SJCRH30 (cell line): Measurements from ENCODE around the gene DNAJB2. TPM values are rescaled to one million over a fixed set of nuclear protein-coding genes. Genes with fewer than 3 reads are reported as not detected.

Experiments used
- DNase-seq, 2 experiments: peaks; one replicate each; pipeline ENCODE4 v3.0.0-alpha.2; 2015 to 2020
- H3K27ac ChIP-seq: fragments of 250-450 bp; sonication (Bioruptor Pico); 2 replicates; pipeline ENCODE4 v1.5.1; 2020; ENCODE audit warnings: mild to moderate bottlenecking, moderate library complexity
- H3K27me3 ChIP-seq: fragments of 250-450 bp; sonication (Bioruptor Pico); 2 replicates; pipeline ENCODE4 v1.5.1; 2020; ENCODE audit warnings: mild to moderate bottlenecking, moderate library complexity
- H3K36me3 ChIP-seq: fragments of 250-450 bp; sonication (Bioruptor Pico); 2 replicates; pipeline ENCODE4 v1.5.1; 2020; ENCODE audit warnings: mild to moderate bottlenecking, moderate library complexity
- H3K4me1 ChIP-seq: fragments of 250-450 bp; sonication (Bioruptor Pico); 2 replicates; pipeline ENCODE4 v1.5.1; 2020; ENCODE audit warnings: mild to moderate bottlenecking, moderate library complexity
- H3K4me3 ChIP-seq: fragments of 250-450 bp; sonication (Bioruptor Pico); 2 replicates; pipeline ENCODE4 v1.5.1; 2020; ENCODE audit warnings: mild to moderate bottlenecking, moderate library complexity
- H3K9me3 ChIP-seq: fragments of 250-450 bp; sonication (Bioruptor Pico); replicated peaks from 2 replicates; pipeline ENCODE4 v1.5.1; 2020; ENCODE audit warnings: mild to moderate bottlenecking, moderate library complexity
- total RNA-seq: library from RNA; depleted of rRNA; stranded (reverse); fragments of >200 nt; shearing (Covaris generic); gene quantifications from 2 replicates; pipeline ENCODE4 v1.2.3, GENCODE V29; 2014; rRNA removed

Gene DNAJB2
- 16.8 and 19.4 TPM in 2 replicates for total RNA-seq

DNA sequence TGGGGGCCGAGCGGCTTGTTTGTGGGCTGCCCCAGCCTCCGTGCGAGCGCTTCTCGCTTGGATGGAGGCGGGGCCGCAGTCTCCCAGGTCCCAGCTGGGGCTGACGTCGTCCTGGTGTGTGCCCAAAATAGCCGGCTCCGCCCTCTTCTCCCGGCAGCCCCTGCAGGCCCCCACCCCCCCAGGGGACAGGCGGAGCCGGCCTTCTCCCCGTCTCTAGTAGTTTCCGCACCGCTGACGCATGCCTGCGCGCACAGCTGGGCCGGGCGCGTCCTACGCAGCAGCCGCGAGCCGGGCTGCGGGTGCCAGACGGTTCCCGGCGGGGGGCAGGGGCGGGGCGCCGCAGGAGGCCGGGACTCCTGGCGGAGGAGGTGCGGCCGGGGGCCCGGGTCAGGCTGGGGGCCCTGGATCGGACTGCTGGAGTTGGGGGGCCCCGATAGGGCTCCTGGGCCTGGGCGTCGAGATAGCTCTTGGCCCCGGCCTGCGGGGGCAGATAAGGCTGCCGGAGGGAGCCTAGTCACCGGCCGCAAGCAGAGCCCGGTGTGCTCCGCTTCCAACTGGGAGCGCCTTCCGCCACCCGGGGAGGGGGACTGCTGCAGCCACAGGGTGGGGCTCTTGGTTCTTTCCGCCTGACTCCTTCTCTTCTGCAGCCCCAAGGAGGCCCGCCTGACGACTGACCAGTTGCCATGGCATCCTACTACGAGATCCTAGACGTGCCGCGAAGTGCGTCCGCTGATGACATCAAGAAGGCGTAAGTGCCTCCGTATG, at the start of gene DNAJB2:
DNAJB2 (plus strand) TSS at position 216 of the 765 bp plus-strand sequence; CDS start at position 684, 468 bp downstream.
- H3K27me3 ChIP-seq, result no peaks in the 10 kb centered on the region
- no peaks in the 10 kb centered on the region for H3K9me3 ChIP-seq
- peaks cover 15% of the 10 kb centered on the region for H3K4me1 ChIP-seq
- peak within 1 kb of the TSS; percentile 42; the same call in 1 of the 2 replicates for H3K27ac ChIP-seq
- peak; percentile 97 to 98 for DNase-seq
- H3K4me3 ChIP-seq, result peak within 1 kb of the TSS; percentile 68
- no peaks in the 10 kb centered on the region for H3K36me3 ChIP-seq

DNA sequence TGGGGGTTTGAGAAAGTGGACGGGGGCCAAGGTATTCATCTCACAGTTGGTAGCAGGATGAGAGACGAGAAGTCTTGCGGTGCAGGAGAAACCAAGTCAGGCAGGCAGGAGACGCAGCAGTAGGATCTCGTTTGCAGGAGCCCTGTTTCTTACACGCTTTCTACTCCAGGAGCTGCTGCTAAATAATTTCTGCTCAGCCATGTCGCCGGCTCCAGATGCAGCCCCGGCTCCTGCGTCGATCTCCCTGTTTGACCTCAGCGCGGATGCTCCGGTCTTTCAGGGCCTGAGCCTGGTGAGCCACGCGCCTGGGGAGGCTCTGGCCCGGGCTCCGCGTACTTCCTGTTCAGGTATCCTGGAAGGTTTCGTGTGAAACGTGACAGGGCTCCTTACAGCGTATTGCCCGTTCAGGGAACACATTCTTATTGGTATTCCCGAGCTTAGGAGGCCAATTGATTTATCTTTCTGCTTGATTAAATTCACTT, 49.1 kb upstream of the DNAJB2 start:
- Histone ChIP-seq H3K4me1 (peaks cover 4% of the 10 kb centered on the region; the same call in 1 of the 2 replicates), H3K9me3 (no peaks in the 10 kb centered on the region), H3K36me3 (no peaks in the 10 kb centered on the region; the same call in none of the 2 replicates), H3K27me3 (no peaks in the 10 kb centered on the region), H3K27ac (peak overlapping the region; percentile 29), H3K4me3 (peak overlapping the region; percentile 76)
- peak; percentile 45 to 55 for DNase-seq

GRCh38 chr2:219234331-219234730, 44.8 kb upstream of the DNAJB2 start:
- H3K36me3 ChIP-seq, result peaks cover 9% of the 10 kb centered on the region
- no peak overlapping the region for H3K27ac ChIP-seq
- no peaks in the 10 kb centered on the region for H3K9me3 ChIP-seq
- no peak overlapping the region for H3K4me3 ChIP-seq
- DNase-seq, result no peak
- H3K27me3 ChIP-seq, result no peaks in the 10 kb centered on the region
- H3K4me1 ChIP-seq, result no peaks in the 10 kb centered on the region

DNA sequence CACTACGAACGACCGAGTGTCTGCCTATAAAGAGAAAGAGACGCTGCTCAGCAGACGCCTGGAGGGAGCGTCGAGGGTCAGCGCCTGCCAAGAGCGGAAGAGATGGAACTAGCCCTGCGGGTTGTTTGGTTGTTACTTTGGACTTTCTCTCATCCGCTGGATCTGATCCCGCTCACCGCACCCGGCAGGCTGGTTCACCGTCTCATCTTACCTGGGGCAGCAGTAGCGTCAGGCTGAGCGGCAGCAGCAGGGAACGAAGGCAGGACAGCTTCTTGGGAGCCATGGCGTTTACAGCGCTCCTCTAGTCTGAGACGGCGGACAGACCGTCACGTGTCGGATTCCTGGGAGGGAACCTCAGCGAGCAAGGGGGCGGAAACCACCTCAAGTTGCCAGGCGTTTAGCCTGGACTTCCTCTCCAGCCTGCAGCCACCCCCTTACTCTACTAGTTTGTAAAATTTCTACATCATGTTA, 35.8 kb upstream of the DNAJB2 start:
- peaks cover 3% of the 10 kb centered on the region; the same call in 1 of the 2 replicates for H3K4me1 ChIP-seq
- no peak overlapping the region for H3K4me3 ChIP-seq
- H3K27me3 ChIP-seq, result no peaks in the 10 kb centered on the region
- DNase-seq, result no peak
- H3K9me3 ChIP-seq, result no peaks in the 10 kb centered on the region
- no peak overlapping the region for H3K27ac ChIP-seq
- H3K36me3 ChIP-seq, result no peaks in the 10 kb centered on the region

DNA sequence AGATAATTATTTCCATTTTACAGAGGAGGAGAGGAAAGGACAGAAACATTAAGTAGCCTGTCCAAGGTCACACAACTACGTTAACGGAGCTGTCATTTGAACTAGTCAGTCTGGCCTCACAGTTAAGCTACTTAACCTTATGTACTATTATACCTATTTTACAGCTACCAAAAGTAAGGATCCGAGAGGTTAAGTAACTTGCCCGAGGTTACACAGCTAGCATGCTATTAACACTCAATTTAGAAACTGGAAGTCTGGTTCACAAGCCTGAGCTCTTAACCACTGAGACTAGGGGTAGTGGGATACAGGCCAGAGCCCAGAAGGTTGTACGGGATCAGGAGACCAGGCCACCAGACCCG, 34.4 kb upstream of the DNAJB2 start:
- no peaks in the 10 kb centered on the region for H3K9me3 ChIP-seq
- no peak for DNase-seq
- peaks cover 13% of the 10 kb centered on the region for H3K4me1 ChIP-seq
- H3K27ac ChIP-seq, result peak overlapping the region; percentile 78; the same call in 1 of the 2 replicates
- peak overlapping the region; percentile 94 for H3K4me3 ChIP-seq
- no peaks in the 10 kb centered on the region for H3K36me3 ChIP-seq
- no peaks in the 10 kb centered on the region for H3K27me3 ChIP-seq

DNA sequence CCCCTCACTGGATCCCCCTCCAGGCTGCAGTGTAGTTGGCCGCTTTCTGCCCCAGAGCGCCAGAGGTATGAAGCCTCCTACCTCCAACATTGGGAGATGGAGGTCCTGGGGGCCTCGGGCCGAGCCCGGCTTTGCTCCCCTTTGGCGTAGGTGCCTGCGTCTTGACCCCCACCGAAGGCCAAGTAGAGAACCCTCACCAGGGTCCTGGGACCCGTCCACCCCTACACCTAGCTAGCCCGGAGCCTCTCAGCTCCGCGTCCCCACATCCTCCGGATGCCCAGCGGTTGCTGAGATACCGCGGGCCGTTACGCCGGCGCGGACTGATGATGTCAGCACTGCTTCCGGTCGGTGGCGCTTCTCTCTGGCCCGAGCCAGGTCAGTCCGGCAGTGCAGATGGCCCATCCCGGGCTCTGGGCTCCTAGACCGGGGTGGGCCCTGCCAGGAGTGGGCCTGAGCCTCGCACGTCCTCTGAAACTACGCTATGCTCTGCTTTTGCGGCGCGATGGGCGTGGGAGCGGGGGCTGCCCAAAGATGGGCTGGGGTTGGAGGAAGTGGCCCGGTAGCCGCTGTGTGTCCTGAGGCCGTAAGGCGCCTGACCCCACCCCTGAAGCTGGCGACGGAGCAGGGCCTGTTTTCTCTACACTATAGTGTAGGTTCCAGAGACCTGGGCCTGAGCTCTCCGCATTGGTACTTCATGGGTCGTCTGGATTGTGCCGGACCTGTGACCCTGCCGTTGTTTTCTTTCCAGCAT, 33.8 kb upstream of the DNAJB2 start, which contains the start of the genes GLB1L and STK16:
GLB1L (minus strand) TSS at position 297 of the 751 bp plus-strand sequence. CDS start 1,871 bp downstream, outside the sequence.
STK16 (plus strand) TSS at position 332 of the 751 bp plus-strand sequence. CDS start 521 bp downstream, outside the sequence.
- Histone ChIP-seq H3K4me3 (peak within 1 kb of the TSS; percentile 94), H3K36me3 (no peaks in the 10 kb centered on the region; the same call in none of the 2 replicates), H3K27me3 (no peaks in the 10 kb centered on the region), H3K9me3 (no peaks in the 10 kb centered on the region), H3K27ac (peak within 1 kb of the TSS; percentile 78), H3K4me1 (peaks cover 18% of the 10 kb centered on the region)
- peak; percentile 88 to 92 for DNase-seq

- Histone ChIP-seq H3K9me3 (no peaks in the 10 kb centered on the region), H3K4me1 (peaks cover 20% of the 10 kb centered on the region), H3K4me3 (peak overlapping the region; percentile 94), H3K27me3 (no peaks in the 10 kb centered on the region), H3K27ac (peak overlapping the region; percentile 78), H3K36me3 (no peaks in the 10 kb centered on the region; the same call in none of the 2 replicates)
- no peak for DNase-seq
Measured at GRCh38 chr2:219245899-219246230, 33.3 kb upstream of the DNAJB2 start.

DNA sequence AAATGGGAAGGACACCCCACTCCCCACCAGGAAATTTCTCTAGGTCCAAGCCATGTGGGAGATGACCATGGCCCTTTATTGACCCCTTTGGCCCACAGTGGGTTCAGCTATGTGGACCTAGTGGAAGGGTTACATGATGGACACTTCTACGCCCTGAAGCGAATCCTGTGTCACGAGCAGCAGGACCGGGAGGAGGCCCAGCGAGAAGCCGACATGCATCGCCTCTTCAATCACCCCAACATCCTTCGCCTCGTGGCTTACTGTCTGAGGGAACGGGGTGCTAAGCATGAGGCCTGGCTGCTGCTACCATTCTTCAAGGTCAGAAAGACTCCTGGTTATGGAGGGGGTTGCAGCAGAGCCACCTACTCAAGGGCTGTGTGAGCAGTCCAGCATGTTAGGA, 32.6 kb upstream of the DNAJB2 start:
- H3K9me3 ChIP-seq, result no peaks in the 10 kb centered on the region
- no peak overlapping the region for H3K4me3 ChIP-seq
- DNase-seq, result no peak
- peaks cover 3% of the 10 kb centered on the region for H3K36me3 ChIP-seq
- no peak overlapping the region for H3K27ac ChIP-seq
- H3K4me1 ChIP-seq, result peaks cover 24% of the 10 kb centered on the region
- no peaks in the 10 kb centered on the region for H3K27me3 ChIP-seq

DNA sequence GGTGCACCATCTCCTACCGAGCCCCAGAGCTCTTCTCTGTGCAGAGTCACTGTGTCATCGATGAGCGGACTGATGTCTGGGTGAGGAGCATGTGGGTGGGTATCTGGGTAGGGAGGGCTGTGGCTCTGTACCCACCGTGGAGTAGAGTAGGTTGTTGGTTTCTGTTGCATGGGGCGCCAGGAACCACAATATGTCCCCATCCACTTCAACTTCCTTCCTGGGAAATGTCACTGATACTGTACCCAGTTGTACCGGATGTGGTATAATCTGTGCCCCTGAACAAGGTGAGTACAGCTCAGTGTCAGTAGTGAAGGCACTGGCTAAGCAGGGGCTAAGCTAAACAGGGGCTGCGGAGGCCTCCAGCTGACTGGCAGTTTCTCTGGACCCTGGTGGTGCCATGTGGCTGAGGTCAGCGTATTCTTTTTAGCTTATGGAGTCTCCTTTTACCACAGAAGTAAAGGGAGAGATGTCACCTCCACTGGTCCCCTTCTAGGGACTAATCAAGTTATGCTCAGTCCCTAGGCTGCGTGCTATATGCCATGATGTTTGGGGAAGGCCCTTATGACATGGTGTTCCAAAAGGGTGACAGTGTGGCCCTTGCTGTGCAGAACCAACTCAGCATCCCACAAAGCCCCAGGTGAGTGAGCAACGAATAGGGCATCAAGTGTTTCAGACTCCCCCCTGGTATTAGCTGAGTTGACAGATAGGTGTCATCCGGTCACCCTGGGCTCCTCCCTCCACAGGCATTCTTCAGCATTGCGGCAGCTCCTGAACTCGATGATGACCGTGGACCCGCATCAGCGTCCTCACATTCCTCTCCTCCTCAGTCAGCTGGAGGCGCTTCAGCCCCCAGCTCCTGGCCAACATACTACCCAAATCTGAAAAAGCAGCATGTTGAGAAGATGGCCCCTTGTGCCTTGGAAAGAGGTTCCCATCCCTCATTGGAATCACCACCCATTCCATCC, 31.2 kb upstream of the DNAJB2 start:
- peaks cover 3% of the 10 kb centered on the region for H3K36me3 ChIP-seq
- no peak overlapping the region for H3K4me3 ChIP-seq
- no peak overlapping the region for H3K27ac ChIP-seq
- H3K27me3 ChIP-seq, result no peaks in the 10 kb centered on the region
- no peak for DNase-seq
- no peaks in the 10 kb centered on the region for H3K9me3 ChIP-seq
- H3K4me1 ChIP-seq, result peaks cover 32% of the 10 kb centered on the region

GRCh38 chr2:219248845-219249202, 30.3 kb upstream of the DNAJB2 start:
- DNase-seq, result no peak
- Histone ChIP-seq H3K9me3 (no peaks in the 10 kb centered on the region), H3K27ac (peak overlapping the region; percentile 39), H3K36me3 (peaks cover 3% of the 10 kb centered on the region), H3K4me1 (peaks cover 32% of the 10 kb centered on the region), H3K4me3 (no peak overlapping the region), H3K27me3 (no peaks in the 10 kb centered on the region)

GRCh38 chr2:219249203-219249980, 29.8 kb upstream of the DNAJB2 start:
- Histone ChIP-seq H3K4me1 (peaks cover 34% of the 10 kb centered on the region), H3K27ac (peak overlapping the region; percentile 39)
- peak; percentile 86 to 88 for DNase-seq

GRCh38 chr2:219250049-219250781, 29.0 kb upstream of the DNAJB2 start:
- no peak for DNase-seq

More at GRCh38 chr2:219249203-219249980, 29.8 kb upstream of the DNAJB2 start:
- Histone ChIP-seq H3K36me3 (peaks cover 3% of the 10 kb centered on the region), H3K27me3 (0 out of 2 replicates have a peak, but pooled peaks cover under 1% of the 10 kb centered on the region), H3K4me3 (no peak overlapping the region), H3K9me3 (no peaks in the 10 kb centered on the region)

More at GRCh38 chr2:219250049-219250781, 29.0 kb upstream of the DNAJB2 start:
- no peak overlapping the region for H3K4me3 ChIP-seq
- H3K9me3 ChIP-seq, result no peaks in the 10 kb centered on the region
- H3K4me1 ChIP-seq, result peaks cover 34% of the 10 kb centered on the region
- H3K27me3 ChIP-seq, result 0 out of 2 replicates have a peak, but pooled peaks cover 4% of the 10 kb centered on the region
- H3K27ac ChIP-seq, result peak overlapping the region; percentile 39; the same call in 1 of the 2 replicates
- H3K36me3 ChIP-seq, result peaks cover 3% of the 10 kb centered on the region
